NCI-H1694 (cell line): ENCODE measurements around the gene GALNT3.
A peak's percentile ranks its signal among the peaks of the same experiment; 100 is the strongest.

Source experiments
- DNase-seq: peaks from one replicate; lab custom pipeline; 2025; lab: John Stamatoyannopoulos, UW

Gene GALNT3

DNA sequence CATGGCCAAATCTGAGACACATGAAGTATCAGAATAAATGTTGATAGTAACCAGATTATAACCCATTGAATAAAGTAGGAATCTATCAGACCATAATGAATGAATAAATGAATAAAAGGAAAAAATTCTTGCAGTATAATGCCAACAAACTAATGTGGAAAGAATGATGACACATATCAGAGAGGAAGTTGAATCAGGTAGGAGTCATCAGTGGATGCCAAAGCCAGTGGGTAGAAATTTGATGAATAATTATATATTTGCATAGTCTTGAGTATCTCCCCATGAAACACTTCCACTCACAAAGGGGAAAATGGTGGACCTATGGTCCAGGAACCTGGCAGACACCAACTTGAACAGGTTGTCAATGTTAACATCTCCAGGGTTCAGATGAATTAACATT lies 68.6 kb downstream of the GALNT3 start:
- DNase-seq, result no peak

GRCh38 chr2:165720511-165720910 lies 73.5 kb downstream of the GALNT3 start:
- DNase-seq, result no peak

DNA sequence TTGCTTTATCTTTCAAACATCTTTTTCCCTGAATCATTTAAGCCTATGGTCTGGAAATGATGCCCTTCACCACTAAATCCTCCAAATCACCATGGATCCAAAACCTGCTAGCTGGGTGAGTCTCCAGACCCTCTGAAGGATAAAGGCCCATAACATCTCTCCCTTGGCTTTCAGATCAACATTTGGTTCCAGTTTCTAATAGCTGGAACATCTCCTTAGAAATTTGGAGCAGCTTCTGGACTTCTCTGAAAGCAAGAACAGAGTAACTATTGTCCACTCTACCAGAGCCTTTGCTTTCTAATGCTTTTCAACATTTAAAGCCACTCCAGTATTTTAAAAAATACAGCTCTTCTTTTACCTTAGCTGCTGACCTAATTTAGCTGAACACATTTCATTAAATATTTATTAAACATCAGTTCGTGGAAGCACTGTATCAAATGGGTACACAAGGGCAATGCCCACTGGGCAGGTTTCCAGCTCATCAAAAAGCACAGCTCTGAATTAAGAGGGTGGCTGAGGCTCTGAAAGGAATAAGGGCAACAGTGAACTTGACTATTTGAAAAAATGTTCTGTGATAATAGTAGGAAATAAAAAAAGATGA lies 75.3 kb downstream of the GALNT3 start:
- no peak for DNase-seq

DNA sequence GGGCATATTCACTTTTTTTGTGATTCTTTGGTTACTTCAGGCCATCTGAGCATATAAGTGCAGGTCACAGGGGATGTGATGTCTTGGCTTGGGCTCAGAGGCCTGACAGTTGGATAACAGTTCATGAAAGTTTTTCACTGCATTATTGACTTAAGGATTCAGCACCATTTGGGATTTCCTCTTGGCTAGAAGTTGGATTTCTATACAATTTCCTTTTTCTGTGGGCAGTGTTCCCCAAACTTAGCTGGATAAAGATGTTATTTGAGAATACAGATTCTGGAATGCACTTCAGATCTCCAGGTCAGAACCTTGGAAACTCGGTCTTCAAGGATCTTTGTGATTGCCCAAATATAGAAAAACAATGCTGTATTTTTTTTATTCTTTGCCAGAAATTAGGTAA lies 78.0 kb downstream of the GALNT3 start:
- no peak for DNase-seq

DNA sequence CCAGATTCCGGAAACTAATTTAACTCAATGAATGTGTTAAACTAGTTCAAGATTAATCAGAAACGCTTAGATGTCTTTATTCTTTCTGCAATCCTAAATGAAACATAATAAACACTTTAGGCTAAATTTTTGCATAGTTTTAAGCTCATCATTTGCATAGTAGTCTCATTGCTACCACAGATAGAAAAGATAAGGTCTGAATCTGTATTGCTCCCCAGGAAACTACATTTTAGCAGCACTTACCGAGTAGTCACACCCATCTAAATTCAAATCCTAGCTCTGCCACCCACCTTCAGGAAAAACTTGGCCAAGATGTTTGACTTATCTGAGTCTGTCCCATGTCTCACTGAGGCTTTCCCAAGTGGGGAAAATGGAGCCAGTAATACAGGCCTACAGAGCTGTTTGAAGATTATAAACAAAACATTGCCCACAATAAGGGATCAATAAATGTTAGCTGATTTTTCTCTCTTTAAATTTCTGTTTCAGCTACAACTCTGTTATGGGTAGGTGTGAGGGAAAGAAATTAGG lies 87.0 kb downstream of the GALNT3 start:
- DNase-seq, result no peak

- DNase-seq, result no peak
These were observed 92.9 kb downstream of the GALNT3 start for GRCh38 chr2:165701147-165701546.

DNA sequence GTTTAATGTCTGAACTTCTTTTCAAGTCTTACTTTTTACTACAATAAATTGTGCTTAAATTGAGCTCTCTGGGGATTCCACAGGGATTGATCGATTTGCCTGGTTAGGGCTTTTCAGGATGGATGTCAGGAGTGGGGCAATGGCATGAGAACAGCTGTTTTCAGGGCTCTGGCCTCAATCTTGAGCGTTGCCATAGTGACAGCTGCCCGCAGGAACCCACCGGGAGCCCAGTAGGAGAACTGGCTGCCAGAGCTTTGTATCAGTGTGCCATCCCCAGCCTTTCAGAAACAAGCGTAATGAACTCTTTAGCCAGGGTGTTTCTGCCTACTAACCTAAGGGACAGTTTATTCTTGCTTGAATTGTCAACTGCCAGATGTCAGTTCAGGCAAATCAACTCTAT lies 93.5 kb downstream of the GALNT3 start:
- no peak for DNase-seq

DNA sequence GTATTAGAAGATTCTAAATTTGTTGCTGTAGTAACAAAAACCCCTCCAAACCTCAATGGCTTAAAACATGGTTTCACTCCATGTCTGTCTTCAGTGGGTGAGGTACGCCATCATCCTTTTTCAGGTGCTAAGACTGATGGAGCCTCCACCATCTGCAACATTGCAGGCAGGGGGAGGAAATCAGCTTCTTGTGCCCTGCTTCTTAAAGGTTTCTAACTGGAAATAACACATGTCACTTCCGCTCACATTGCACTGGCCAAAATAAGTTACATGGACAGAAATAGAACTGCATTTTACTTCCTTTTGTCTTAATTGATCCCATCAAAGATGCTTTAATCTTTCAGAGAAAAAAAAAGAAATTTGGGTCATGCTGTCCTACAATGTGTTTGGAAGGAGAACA lies 94.1 kb downstream of the GALNT3 start:
- DNase-seq, result no peak

- DNase-seq, result peak; percentile 73
These were observed 95.6 kb downstream of the GALNT3 start for GRCh38 chr2:165698444-165698884.

GRCh38 chr2:165697748-165698443 lies 96.2 kb downstream of the GALNT3 start:
- peak; percentile 84 for DNase-seq
